B cell (primary cell): ENCODE results near the gene MAJIN. TPM values are rescaled to one million over a fixed set of nuclear protein-coding genes. Genes with fewer than 3 reads are reported as not detected.

ENCODE experiments used
- ATAC-seq: fragments of 200-7000 bp; cut with Tn5 transposase; one replicate; pipeline ENCODE4 v1.10.0; 2021; ENCODE audit warnings: low read depth, mild to moderate bottlenecking, moderate number of reproducible peaks, moderate library complexity
- CTCF ChIA-PET: fragments of 350-600 bp; sonication (Branson Sonifier 250); formaldehyde crosslinking; loops from one replicate; lab custom pipeline; 2021; ENCODE audit warnings: antibody characterized with exemption, inconsistent platforms; lab: Charles Lee
- POLR2A ChIA-PET: fragments of 350-600 bp; sonication (Branson Sonifier 250); formaldehyde crosslinking; loops from one replicate; lab custom pipeline; 2021; ENCODE audit warnings: antibody characterized with exemption; lab: Charles Lee
- DNase-seq: peaks from one replicate; pipeline ENCODE4 v3.0.0; 2013
- H2AFZ ChIP-seq: 2 replicates; pipeline ENCODE4 v1.6.1; 2012; ENCODE audit warnings: mild to moderate bottlenecking, low read depth, low read length; ENCODE audit not compliant: insufficient read depth, poor library complexity, severe bottlenecking
- H3K27ac ChIP-seq, 2 donors: 1 replicate in 1 of 2; 2 replicates in 1 of 2; pipeline ENCODE4 v1.5.1; 2012 to 2013; ENCODE audit warnings: low read length in 2 of 2, mild to moderate bottlenecking in 2 of 2, moderate library complexity in 1 of 2
- H3K27me3 ChIP-seq, 4 experiments: fragments of 200-600 bp in 1 of 4; sonication (generic) in 1 of 4; replicated peaks in 1 of 4; 1 replicate in 2 of 4; 2 replicates in 2 of 4; pipeline versions ENCODE4 v1.6.1 to v1.7.0; 2013 to 2016; ENCODE audit warnings: low read length in 3 of 4, mild to moderate bottlenecking in 2 of 4, mixed read lengths in 1 of 4, moderate library complexity in 1 of 4; ENCODE audit not compliant: insufficient read depth in 4 of 4, control insufficient read depth in 3 of 4; ENCODE audit errors: control extremely low read depth in 1 of 4
- H3K36me3 ChIP-seq, 2 experiments: replicated peaks in 1 of 2; 1 replicate in 1 of 2; 2 replicates in 1 of 2; pipeline versions ENCODE4 v1.6.1 to v1.7.1; 2013; ENCODE audit warnings: low read length in 1 of 2; ENCODE audit not compliant: insufficient read depth in 2 of 2, control insufficient read depth in 1 of 2; ENCODE audit errors: control extremely low read depth in 1 of 2, extremely low read depth in 1 of 2
- H3K4me1 ChIP-seq, 2 donors: fragments of 200-600 bp in 1 of 2; sonication (generic) in 1 of 2; 1 replicate in 1 of 2; 2 replicates in 1 of 2; pipeline versions ENCODE4 v1.5.1 to v1.6.1; 2013 to 2017; ENCODE audit warnings: low read length in 2 of 2; ENCODE audit not compliant: control insufficient read depth in 2 of 2, insufficient read depth in 2 of 2
- H3K4me2 ChIP-seq: replicated peaks from 2 replicates; pipeline ENCODE3; 2012; ENCODE audit warnings: mild to moderate bottlenecking, low read depth, low read length; ENCODE audit not compliant: poor library complexity, severe bottlenecking
- H3K4me3 ChIP-seq, 5 experiments: fragments of 200-600 bp in 1 of 5; sonication (generic) in 1 of 5; 1 replicate in 3 of 5; 2 replicates in 2 of 5; pipeline versions ENCODE4 v1.5.1 to v1.7.0; 2011 to 2016; ENCODE audit warnings: low read length in 4 of 5, mild to moderate bottlenecking in 4 of 5, low read depth in 2 of 5, control low read depth in 1 of 5, moderate library complexity in 1 of 5; ENCODE audit not compliant: insufficient read depth in 1 of 5; ENCODE audit errors: control extremely low read depth in 1 of 5, extremely low read depth in 1 of 5
- H3K79me2 ChIP-seq: fragments of 200-600 bp; sonication (generic); one replicate; pipeline ENCODE4 v1.6.0; 2016; ENCODE audit warnings: low read length; ENCODE audit not compliant: control insufficient read depth, insufficient read depth
- H3K9ac ChIP-seq: fragments of 200-600 bp; sonication (generic); 2 replicates; pipeline ENCODE4 v1.6.1; 2017; ENCODE audit warnings: mild to moderate bottlenecking, low read length, moderate library complexity
- H3K9me3 ChIP-seq, 3 donors: one replicate each; pipeline versions ENCODE4 v1.6.1 to v1.7.1; 2013; ENCODE audit warnings: low read length in 2 of 3; ENCODE audit not compliant: control insufficient read depth in 2 of 3, insufficient read depth in 1 of 3; ENCODE audit errors: control extremely low read depth in 1 of 3
- H4K20me1 ChIP-seq: 2 replicates; pipeline ENCODE4 v1.6.0; 2012; ENCODE audit warnings: mild to moderate bottlenecking, low read length; ENCODE audit not compliant: insufficient read depth, control insufficient read depth, poor library complexity, severe bottlenecking
- H3K27ac Mint-ChIP-seq: one replicate; pipeline ENCODE4 v1.8.0; 2021; ENCODE audit warnings: mixed read lengths
- H3K27me3 Mint-ChIP-seq: one replicate; pipeline ENCODE4 v1.8.0; 2021; ENCODE audit warnings: mixed read lengths
- H3K4me1 Mint-ChIP-seq: one replicate; pipeline ENCODE4 v1.8.0; 2021; ENCODE audit warnings: mixed read lengths
- H3K4me3 Mint-ChIP-seq: one replicate; pipeline ENCODE4 v1.8.0; 2021; ENCODE audit warnings: mixed read lengths
- H3K9me3 Mint-ChIP-seq: one replicate; pipeline ENCODE4 v1.8.0; 2022; ENCODE audit warnings: mixed read lengths; ENCODE audit not compliant: insufficient read depth
- EZH2 ChIP-seq: IDR thresholded peaks from 2 replicates; pipeline ENCODE4 v1.6.1; 2012; ENCODE audit warnings: borderline replicate concordance, low read depth, mild to moderate bottlenecking, moderate library complexity, low read length; ENCODE audit not compliant: insufficient read depth, poor library complexity, severe bottlenecking
- WGBS: methylation state at CpG from one replicate; pipeline ENCODE4 v1.1.5; 2013; ENCODE audit warnings: missing lambda C conversion rate; ENCODE audit not compliant: insufficient coverage; 5-methylcytosine and 5-hydroxymethylcytosine counted together
- intact Hi-C: fragments of 100-400 bp; cut with micrococcal nuclease; formaldehyde crosslinking; loops from one replicate; pipeline ENCODE4 v1.10.0; 2022
- polyA plus RNA-seq: library from polyadenylated mRNA; depleted of rRNA; stranded (reverse); fragments of >200 nt; gene quantifications from 2 replicates; pipeline ENCODE4 v1.2.3, GENCODE V29; 2012
- total RNA-seq, 2 donors: library from RNA; stranded (reverse); fragments of 120-200 nt in 1 of 2; gene quantifications; 1 replicate in 1 of 2; 2 replicates in 1 of 2; pipeline versions ENCODE4 v1.2.3 to v1.2.4, GENCODE V29; 2013 to 2022
- TF ChIP-seq, protein P1 (sequence below): fragments of 200-600 bp; IDR thresholded peaks from one replicate; pipeline ENCODE4 v1.8.0; 2022; ENCODE audit warnings: antibody characterized with exemption, mild to moderate bottlenecking

The MAJIN gene
- total and polyA plus RNA-seq, 2 donors (not counting 1 experiment from before 2014, with no cell fraction given): 0.71 to 2.4 TPM

GRCh38 chr11:64911142-64911541, 60.8 kb downstream of the MAJIN start:
- Histone ChIP-seq H3K4me2 (no peak overlapping the region), H3K4me3 (no peak overlapping the region), H3K9ac (no peak overlapping the region), H3K4me1 (peaks cover 7 to 12% of the 10 kb centered on the region in 2 donors), H3K27ac (no peak overlapping the region), H4K20me1 (no peaks in the 10 kb centered on the region), H3K36me3 (peaks cover 0 to 69% of the 10 kb centered on the region in 2 experiments), H2AFZ (no peak overlapping the region), H3K9me3 (no peaks in the 10 kb centered on the region), H3K79me2 (peaks cover 13% of the 10 kb centered on the region), H3K27me3 (no peaks in the 10 kb centered on the region)
- POLR2A ChIA-PET: no interaction called here
- ATAC-seq (no peak), DNase-seq (no peak)
- intact Hi-C loops: loop anchor here (10.0 kb wide), 1 partner anchor 204 kb away; the partner anchor contains the start of genes TM7SF2 and ZNHIT2
- CTCF ChIA-PET: interaction anchor here (0.6 kb wide), 1 partner anchor 355 kb away, joined by 3 read pairs; no protein-coding TSS in a partner anchor
- Mint-ChIP-seq H3K27ac (no peak overlapping the region), H3K4me1 (peaks cover 14% of the 10 kb centered on the region), H3K9me3 (no peaks in the 10 kb centered on the region), H3K27me3 (no peaks in the 10 kb centered on the region), H3K4me3 (no peak overlapping the region)
- over 99% methylated on average over 7 of the region's 7 CpGs for WGBS
- no peak for TF ChIP-seq EZH2
- TF ChIP-seq, protein P1, sequence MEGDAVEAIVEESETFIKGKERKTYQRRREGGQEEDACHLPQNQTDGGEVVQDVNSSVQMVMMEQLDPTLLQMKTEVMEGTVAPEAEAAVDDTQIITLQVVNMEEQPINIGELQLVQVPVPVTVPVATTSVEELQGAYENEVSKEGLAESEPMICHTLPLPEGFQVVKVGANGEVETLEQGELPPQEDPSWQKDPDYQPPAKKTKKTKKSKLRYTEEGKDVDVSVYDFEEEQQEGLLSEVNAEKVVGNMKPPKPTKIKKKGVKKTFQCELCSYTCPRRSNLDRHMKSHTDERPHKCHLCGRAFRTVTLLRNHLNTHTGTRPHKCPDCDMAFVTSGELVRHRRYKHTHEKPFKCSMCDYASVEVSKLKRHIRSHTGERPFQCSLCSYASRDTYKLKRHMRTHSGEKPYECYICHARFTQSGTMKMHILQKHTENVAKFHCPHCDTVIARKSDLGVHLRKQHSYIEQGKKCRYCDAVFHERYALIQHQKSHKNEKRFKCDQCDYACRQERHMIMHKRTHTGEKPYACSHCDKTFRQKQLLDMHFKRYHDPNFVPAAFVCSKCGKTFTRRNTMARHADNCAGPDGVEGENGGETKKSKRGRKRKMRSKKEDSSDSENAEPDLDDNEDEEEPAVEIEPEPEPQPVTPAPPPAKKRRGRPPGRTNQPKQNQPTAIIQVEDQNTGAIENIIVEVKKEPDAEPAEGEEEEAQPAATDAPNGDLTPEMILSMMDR: no peak

- H3K36me3 ChIP-seq: peaks cover 0 to 75% of the 10 kb centered on the region in 2 experiments
- no peaks in the 10 kb centered on the region for H3K9me3 ChIP-seq
- no peak overlapping the region for H3K4me3 Mint-ChIP-seq
- no peak overlapping the region for H3K4me3 ChIP-seq
- H3K79me2 ChIP-seq: peaks cover 8% of the 10 kb centered on the region
- POLR2A ChIA-PET: no interaction called here
- no peak overlapping the region for H3K27ac Mint-ChIP-seq
- intact Hi-C loops: loop anchor here (10.0 kb wide), 1 partner anchor 204 kb away; the partner anchor contains the start of genes TM7SF2 and ZNHIT2
- no peaks in the 10 kb centered on the region for H3K27me3 Mint-ChIP-seq
- H3K27ac ChIP-seq: no peak overlapping the region
- H3K4me1 ChIP-seq: peaks cover under 1 to 6% of the 10 kb centered on the region in 2 donors
- DNase-seq (no peak), ATAC-seq (no peak)
- H3K9me3 Mint-ChIP-seq: no peaks in the 10 kb centered on the region
- 98% methylated on average over 26 of the region's 27 CpGs for WGBS
- H3K9ac ChIP-seq: no peak overlapping the region
- no peak overlapping the region for H3K4me2 ChIP-seq
- no peak overlapping the region for H2AFZ ChIP-seq
- CTCF ChIA-PET: interaction anchor here (1.7 kb wide), 1 partner anchor 86 kb away, joined by 4 read pairs; the partner anchor contains the start of gene BATF2
- H3K4me1 Mint-ChIP-seq: peaks cover 8% of the 10 kb centered on the region
- no peaks in the 10 kb centered on the region for H3K27me3 ChIP-seq
- TF ChIP-seq EZH2: no peak
- TF ChIP-seq, protein P1: no peak
- no peaks in the 10 kb centered on the region for H4K20me1 ChIP-seq
Observed at GRCh38 chr11:64910451-64911093, 61.3 kb downstream of the MAJIN start.
